ENCODE data around the gene COL4A1. TPM values are rescaled to one million over a fixed set of nuclear protein-coding genes. Genes with fewer than 3 reads are reported as not detected.

The COL4A1 gene
- total RNA-seq, result 1,000 to 10,000 TPM in 1 of 2 donors, 100 to 1,000 TPM in 1; 418 to 1,057 TPM
- 100 to 1,000 TPM; 442 to 666 (median 547) TPM for polyA plus RNA-seq (ENCODE audit: insufficient read length in 6 of 6)
- long read RNA-seq, donor 1, full-length matches to known transcripts, result 13 of 286 reads
- long read RNA-seq, donor 1, partial matches to known transcripts, result 273 of 286 reads
- long read RNA-seq, donor 1, other reads (novel, unspliced or antisense), result 0 of 286 reads
- long read RNA-seq, donor 2, full-length matches to known transcripts, result 13 of 949 reads
- long read RNA-seq, donor 2, partial matches to known transcripts, result 929 of 949 reads
- long read RNA-seq, donor 2, other reads (novel, unspliced or antisense), result 7 of 949 reads
- long read RNA-seq, donor 3, full-length matches to known transcripts, result 13 of 21 reads
- long read RNA-seq, donor 3, partial matches to known transcripts, result 8 of 21 reads
- long read RNA-seq, donor 3, other reads (novel, unspliced or antisense), result 0 of 21 reads
- long read RNA-seq, donor 4, partial matches to known transcripts, result 146 of 159 reads
- long read RNA-seq, donor 4, other reads (novel, unspliced or antisense), result 12 of 159 reads
- long read RNA-seq, donor 5, full-length matches to known transcripts, result 7 of 425 reads
- long read RNA-seq, donor 5, partial matches to known transcripts, result 394 of 425 reads
- long read RNA-seq, donor 5, other reads (novel, unspliced or antisense), result 24 of 425 reads
- long read RNA-seq, donor 6, full-length matches to known transcripts, result 10 of 117 reads
- long read RNA-seq, donor 6, partial matches to known transcripts, result 102 of 117 reads
- long read RNA-seq, donor 6, other reads (novel, unspliced or antisense), result 5 of 117 reads
- long read RNA-seq, donor 7, full-length matches to known transcripts, result 5 of 44 reads
- long read RNA-seq, donor 7, partial matches to known transcripts, result 39 of 44 reads
- long read RNA-seq, donor 7, other reads (novel, unspliced or antisense), result 0 of 44 reads
- long read RNA-seq, donor 8, full-length matches to known transcripts, result 15 of 158 reads
- long read RNA-seq, donor 8, partial matches to known transcripts, result 143 of 158 reads
- long read RNA-seq, donor 8, other reads (novel, unspliced or antisense), result 0 of 158 reads
- long read RNA-seq, donor 9, result 0 reads
- long read RNA-seq, donor 10, partial matches to known transcripts, result 19 of 22 reads
- long read RNA-seq, donor 10, other reads (novel, unspliced or antisense), result 3 of 22 reads
- long read RNA-seq, donor 11, full-length matches to known transcripts, result 6 of 6 reads
- long read RNA-seq, donor 11, partial matches to known transcripts, result 0 of 6 reads
- long read RNA-seq, donor 11, other reads (novel, unspliced or antisense), result 0 of 6 reads
- long read RNA-seq, donor 12, full-length matches to known transcripts, result 16 of 149 reads
- long read RNA-seq, donor 12, partial matches to known transcripts, result 127 of 149 reads
- long read RNA-seq, donor 12, other reads (novel, unspliced or antisense), result 6 of 149 reads

GRCh38 chr13:110306960-110307766 is at the start of gene COL4A1, which contains the start of gene COL4A2:
Gene COL4A1 (minus strand): TSS chr13:110307157. CDS start chr13:110307027, 130 bp downstream.
Gene COL4A2 (plus strand): TSS chr13:110307284. CDS start chr13:110307904, 620 bp downstream.
- Histone ChIP-seq H3K9me3 (no peaks in the 10 kb centered on the region), H3K27ac (peak within 1 kb of the TSS; percentile 79 to 85), H3K4me1 (peaks cover 0 to 28% of the 10 kb centered on the region in 2 donors), H3K27me3 (peaks cover 22 to 93% of the 10 kb centered on the region in 2 donors), H3K36me3 (peaks cover 0 to 4% of the 10 kb centered on the region in 2 donors), H3K4me3 (peak within 1 kb of the TSS; percentile 55 to 71)
- ATAC-seq, result peak; percentile 80
- TF ChIP-seq CTCF (IDR thresholded peaks at IDR 0.05), result no peak
- DNase-seq, result peak in 3 of 4 donors; percentile 56 to 90 (median 83)
- intact Hi-C loops (cut with DNase I), result no loop called here

- intact Hi-C loops (cut with DNase I), result no loop called here
- Histone ChIP-seq H3K27ac (no peak overlapping the region), H3K4me3 (no peak overlapping the region), H3K4me1 (peaks cover 0 to 12% of the 10 kb centered on the region in 2 donors), H3K27me3 (no peaks in the 10 kb centered on the region), H3K9me3 (no peaks in the 10 kb centered on the region), H3K36me3 (peaks cover 0 to 8% of the 10 kb centered on the region in 2 donors)
- DNase-seq (no peak), ATAC-seq (no peak)
- TF ChIP-seq CTCF (IDR thresholded peaks at IDR 0.05), result no peak
Observed at GRCh38 chr13:110356362-110356761, 49.4 kb upstream of the COL4A1 start.

- intact Hi-C loops (cut with DNase I), result no loop called here
- no peak overlapping the region for H3K4me3 ChIP-seq
- H3K27me3 ChIP-seq, result no peaks in the 10 kb centered on the region
- H3K4me1 ChIP-seq, result peaks cover 0 to 19% of the 10 kb centered on the region in 2 donors
- peaks cover 0 to 8% of the 10 kb centered on the region in 2 donors for H3K36me3 ChIP-seq
- no peaks in the 10 kb centered on the region for H3K9me3 ChIP-seq
- ATAC-seq (no peak), DNase-seq (no peak)
- no peak for TF ChIP-seq CTCF (IDR thresholded peaks at IDR 0.05)
- no peak overlapping the region for H3K27ac ChIP-seq
Observed at GRCh38 chr13:110354715-110355473, 47.9 kb upstream of the COL4A1 start.
